ENCODE data around the gene PERCC1. TPM values are rescaled to one million over a fixed set of nuclear protein-coding genes. Genes with fewer than 3 reads are reported as not detected.

Gene PERCC1
- total and polyA plus RNA-seq, 9 of the 15 experiments (the other 6 are each of a cell fraction or from before 2014, with no cell fraction given): not detected

- TF ChIP-seq THRAP3 (IDR thresholded peaks at IDR 0.05; ENCODE audit: borderline replicate concordance) (no peak), TFE3 (CRISPR knock-in tag; IDR thresholded peaks at IDR 0.05) (no peak), ZNF639 (CRISPR knock-in tag; conservative IDR thresholded peaks at IDR 0.05 in 1 of 2, IDR thresholded peaks at IDR 0.05 in 1 of 2) (no peak), ZBTB40 (IDR thresholded peaks at IDR 0.05) (no peak), ZBTB40 (CRISPR knock-in tag; IDR thresholded peaks at IDR 0.05) (no peak), NR2F6 (CRISPR knock-in tag; IDR thresholded peaks at IDR 0.05) (no peak), IRF2 (CRISPR knock-in tag; IDR thresholded peaks at IDR 0.05) (no peak), SIN3B (IDR thresholded peaks at IDR 0.05; ENCODE audit: low read depth) (no peak), SOX6 (IDR thresholded peaks at IDR 0.05) (no peak), XRCC4 (IDR thresholded peaks at IDR 0.05; ENCODE audit: extremely low read depth, insufficient read depth, insufficient read length) (no peak), RNF2 (IDR thresholded peaks at IDR 0.05) (no peak)
Observed at GRCh38 chr16:1456951-1457350, 26.1 kb downstream of the PERCC1 start (continued).

All from K562 (cell line).